Stimulated activated naive CD8-positive, alpha-beta T cell treated with anti-CD3 and anti-CD28 coated beads, Interleukin-15, Interleukin-2, amounts not matched to agents 100 U/mL and 50 U/mL, for 24 hours (primary cell): ENCODE results near the gene TMEM62.
A peak's percentile ranks its signal among the peaks of the same experiment; 100 is the strongest.
"Not testable (repeated sequence)": the region's sequence is repeated elsewhere in the genome, so short reads cannot be mapped to it uniquely, and the experiment has no call there.

Experiments used
- ATAC-seq: fragments of 150-1000 bp; cut with Tn5 transposase; one replicate; pipeline ENCODE4 v1.10.0; 2021
- DNase-seq: peaks from one replicate; pipeline ENCODE4 v3.0.0; 2021

Gene TMEM62

DNA sequence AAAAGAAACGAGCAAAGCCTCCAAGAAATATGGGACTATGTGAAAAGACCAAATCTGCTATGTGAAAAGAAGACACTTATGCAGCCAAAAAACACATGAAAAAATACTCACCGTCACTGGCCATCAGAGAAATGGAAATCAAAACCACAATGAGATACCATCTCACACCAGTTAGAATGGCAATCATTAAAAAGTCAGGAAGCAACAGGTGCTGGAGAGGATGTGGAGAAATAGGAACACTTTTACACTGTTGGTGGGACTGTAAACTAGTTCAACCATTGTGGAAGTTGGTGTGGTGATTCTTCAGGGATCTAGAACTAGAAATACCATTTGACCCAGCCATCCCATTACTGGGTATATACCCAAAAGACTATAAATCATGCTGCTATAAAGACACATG, 43.8 kb downstream of the TMEM62 start:
- not testable (repeated sequence) for DNase-seq

DNA sequence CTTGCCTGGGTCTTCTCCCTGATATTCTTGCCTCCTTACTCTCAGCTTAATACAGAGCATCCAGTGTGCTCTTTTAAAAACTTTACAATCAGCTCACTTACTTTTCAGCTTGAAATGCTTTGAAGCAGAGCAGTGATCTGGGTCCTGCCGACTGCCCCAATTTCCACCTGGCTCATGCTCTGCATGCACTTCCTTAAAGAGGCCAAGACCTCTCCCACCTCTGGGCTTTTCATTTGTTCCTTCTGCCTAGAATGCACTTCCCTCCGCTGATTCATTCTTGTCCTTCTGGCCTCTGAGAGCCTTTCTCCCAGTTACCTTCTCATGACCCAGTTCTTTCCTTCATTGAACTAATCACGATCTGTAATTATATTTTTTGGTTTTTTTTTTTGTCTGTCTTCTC, 49.9 kb downstream of the TMEM62 start:
- DNase-seq, result no peak
- ATAC-seq, result no peak

More for the DNA sequence above, 43.8 kb downstream of the TMEM62 start:
- ATAC-seq, result not testable (repeated sequence)

DNA sequence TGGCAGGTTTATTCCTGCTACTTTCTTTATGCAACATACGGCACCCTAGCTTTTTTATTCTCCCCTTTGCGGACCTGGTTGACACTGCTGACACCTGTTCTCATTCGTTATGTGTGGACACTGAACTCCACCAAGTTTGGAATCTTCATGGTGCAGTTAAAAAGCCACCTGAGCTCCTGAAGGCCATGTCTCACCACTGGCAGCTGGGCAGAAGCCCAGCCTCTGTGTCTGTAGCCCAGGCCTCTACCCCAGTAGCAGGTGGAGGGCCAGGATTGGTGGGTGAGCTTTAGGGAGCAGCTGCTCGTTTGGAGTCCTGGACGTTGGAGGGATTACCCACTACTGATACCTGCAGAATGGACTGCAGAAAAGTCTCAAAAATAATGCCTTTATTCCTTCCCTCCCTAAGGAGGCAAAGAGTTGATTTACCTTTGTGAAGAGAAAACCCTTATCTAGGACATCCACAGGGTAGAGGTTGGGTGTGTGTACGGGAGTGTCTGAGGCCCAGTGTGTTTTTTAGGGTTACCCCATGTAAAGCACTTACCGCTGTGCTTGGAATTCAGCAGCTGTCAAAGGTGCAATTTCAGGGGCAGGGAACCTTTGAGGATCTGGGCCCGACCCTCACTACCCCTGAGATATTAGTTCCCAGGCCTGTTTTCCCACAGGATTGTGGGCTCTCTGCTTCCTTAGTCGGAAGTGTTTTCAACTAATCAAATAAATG, 51.2 kb downstream of the TMEM62 start:
- ATAC-seq, result no peak
- DNase-seq, result no peak

DNA sequence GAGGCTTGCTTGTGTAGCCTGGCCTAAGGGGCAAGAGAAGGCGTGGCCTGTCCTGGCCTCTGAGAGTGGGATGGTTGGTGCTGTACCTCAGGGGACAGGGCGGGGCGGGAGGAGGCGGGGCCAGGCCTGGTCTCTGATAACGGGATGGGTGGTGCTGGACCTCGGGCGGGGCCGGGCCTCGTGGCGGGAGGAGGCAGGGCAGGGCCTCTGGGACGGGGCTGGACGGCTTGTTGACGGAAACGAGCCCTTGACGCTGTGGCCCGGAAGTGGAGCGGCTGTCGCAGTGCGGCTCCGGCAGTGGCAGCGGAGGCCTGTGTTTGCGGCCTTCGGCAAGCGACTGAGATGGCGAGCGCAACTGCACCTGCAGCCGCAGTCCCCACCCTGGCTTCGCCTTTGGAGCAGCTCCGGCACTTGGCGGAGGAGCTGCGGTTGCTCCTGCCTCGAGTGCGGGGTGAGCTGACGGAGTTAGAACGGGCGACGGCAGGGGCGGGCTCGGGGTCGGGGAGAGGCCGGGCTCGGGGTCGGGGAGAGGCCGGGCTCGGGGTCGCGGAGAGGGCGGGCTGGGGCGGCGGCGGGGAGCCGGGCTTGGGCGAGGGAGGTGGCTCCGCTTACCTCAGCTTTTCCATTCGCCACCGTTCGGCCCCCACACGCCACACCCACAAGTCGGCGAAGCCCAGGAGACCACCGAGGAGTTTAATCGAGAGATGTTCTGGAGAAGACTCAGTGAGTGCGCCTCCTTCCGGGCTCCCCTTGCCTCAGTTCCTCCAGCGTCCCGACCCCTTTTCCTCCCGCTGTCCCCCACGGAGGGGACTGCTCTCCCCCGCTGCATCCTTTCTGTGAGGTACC, 52.0 kb downstream of the TMEM62 start, which contains the start of gene CCNDBP1:
CCNDBP1 (plus strand) TSS at position 247 of the 846 bp plus-strand sequence; CDS start at position 343, 96 bp downstream.
- DNase-seq, result peak; percentile 95
- ATAC-seq, result peak; percentile 97

DNA sequence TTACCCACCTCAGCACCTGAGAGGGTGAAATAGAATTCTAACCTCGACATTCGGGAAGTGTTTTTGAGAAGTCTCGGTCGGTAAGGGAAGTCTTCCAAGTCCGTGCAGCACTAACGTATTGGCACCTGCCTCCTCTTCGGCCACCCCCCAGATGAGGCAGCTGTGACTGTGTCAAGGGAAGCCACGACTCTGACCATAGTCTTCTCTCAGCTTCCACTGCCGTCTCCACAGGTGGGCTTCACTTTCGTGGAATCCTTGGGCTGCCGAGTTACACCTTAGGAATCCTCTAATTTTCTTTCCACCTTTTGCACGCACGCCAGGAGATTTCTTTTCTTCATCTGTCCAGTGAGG, 52.6 kb downstream of the TMEM62 start:
- DNase-seq (no peak), ATAC-seq (peak; percentile 19)

DNA sequence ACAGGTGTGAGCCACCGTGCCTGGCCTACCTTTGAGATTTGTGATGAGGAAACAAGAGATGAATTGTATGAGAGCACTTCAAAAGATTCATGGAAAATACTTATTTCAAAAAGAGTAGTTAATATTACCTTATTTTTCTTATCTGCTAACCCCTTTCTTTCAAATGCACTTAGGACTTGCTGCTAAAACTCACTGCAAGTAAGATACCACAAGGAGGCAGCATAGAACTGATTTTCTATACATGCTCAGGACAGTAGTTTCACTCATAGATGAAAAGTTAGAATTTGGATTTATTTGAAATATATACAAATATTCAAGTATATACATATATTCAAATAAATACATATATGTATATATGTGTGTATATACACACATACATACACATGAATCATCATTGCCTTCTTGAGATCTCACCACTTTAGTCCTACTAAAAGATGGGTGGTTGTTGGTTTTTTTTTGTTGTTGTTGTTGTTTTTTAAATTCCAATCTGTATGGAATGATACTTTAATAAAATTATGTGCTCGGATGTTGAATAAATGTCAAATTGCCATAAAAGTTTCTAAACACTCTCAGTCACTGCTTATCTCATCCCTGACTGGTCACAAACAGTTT, 54.3 kb downstream of the TMEM62 start:
- ATAC-seq (no peak), DNase-seq (no peak)

DNA sequence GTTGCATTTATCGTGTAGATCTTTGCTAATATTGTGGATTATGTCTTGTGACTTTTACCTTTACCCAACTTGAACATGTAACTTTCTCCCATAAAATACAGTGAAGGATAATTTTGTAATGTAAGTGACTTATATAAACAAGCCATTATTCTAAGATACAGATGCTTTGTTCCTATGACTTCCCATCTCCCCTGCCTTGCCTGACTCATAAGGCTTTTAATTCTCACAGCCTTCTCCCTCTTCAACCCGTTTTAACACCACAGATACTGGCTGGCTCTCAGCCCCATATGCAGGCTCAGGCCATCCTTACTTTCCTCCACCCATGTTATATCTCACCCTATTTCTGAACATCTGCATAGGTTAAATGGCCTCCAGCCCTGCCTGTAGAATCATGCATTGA, 55.9 kb downstream of the TMEM62 start:
- DNase-seq (no peak), ATAC-seq (no peak)

DNA sequence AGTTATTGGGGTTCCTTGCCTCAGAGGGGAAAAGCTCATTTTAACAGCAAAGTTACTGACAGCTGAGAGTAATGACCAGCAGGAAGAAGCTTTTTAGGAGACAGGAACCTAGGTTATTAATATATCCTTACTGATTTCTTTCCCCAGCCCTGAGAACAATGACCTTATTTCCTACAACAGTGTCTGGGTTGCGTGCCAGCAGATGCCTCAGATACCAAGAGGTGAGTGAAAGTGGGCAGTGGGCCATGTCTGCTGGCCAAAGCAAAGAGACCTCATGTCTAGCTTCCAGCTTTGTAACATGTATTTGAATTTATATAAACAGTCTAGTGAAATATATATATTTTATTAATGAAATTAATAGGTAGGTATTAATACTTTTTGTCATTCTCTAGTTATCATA, 56.8 kb downstream of the TMEM62 start:
- ATAC-seq, result no peak
- DNase-seq, result no peak

DNA sequence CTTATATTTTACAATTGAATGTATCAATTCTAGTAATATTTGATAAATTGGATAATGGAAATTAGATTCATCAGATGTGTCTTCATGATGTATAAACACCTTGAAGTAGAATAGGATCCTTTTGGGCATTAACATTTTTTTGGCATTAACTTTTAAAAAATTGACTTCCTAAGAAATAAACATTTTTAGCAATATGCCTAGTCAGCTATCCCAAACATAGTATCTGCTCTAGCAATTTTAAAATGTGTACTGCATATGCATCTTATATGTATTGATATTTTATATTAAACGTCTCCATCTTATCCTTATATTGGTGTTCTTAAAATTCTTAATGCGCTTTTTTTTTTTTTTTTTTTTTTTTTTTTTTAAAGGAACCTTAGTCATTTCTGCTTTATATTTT, 60.3 kb downstream of the TMEM62 start:
- ATAC-seq (no peak), DNase-seq (no peak)

DNA sequence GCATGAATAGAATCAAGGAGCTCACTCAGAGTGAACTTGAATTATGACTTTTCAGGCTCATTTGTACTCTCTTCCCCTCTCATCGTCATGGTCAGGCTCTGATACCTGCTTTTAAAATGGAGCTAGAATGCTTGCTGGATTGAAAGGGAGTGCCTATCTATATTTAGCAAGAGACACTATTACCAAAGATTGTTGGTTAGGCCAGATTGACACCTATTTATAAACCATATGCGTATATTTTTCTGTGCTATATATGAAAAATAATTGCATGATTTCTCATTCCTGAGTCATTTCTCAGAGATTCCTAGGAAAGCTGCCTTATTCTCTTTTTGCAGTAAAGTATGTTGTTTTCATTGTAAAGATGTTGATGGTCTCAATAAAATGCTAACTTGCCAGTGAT, 61.4 kb downstream of the TMEM62 start:
- no peak for ATAC-seq
- no peak for DNase-seq

DNA sequence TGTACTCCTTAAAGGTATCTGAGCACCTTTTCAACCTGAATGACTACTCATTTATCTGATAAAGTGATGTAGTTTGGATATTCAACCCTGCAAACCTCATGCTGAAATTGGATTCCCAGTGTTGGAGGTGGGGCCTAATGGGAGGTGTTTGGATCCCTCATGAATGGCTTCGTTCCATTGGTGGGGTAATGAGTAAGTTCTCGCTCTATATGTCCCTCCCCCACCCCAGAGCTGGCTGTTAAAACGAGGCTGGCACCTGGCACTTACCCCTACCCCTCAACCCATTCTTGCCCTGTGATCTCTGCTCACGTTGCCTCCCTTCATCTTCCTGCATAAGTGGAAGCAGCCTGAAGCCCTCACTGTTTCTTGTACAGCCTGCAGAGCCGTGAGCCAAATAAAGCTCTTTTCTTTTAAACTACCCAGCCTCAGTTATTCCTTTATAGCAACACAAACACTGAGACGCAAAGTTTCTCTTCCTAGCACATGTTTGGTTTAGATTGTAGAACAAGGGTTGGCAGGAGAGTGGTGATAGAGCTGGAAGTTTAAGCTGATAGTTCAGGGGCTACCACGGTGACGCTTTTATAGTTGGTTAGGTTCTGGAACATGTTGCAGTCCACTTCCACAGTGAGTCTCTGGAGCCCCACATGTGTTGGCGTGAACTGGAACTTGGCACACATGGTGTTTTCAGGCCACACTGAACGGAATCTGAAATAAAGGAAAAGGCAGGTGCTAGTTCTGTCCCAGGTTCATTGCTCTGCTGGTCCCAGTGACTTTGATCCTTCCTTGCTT, 63.6 kb downstream of the TMEM62 start:
- no peak for DNase-seq
- no peak for ATAC-seq

DNA sequence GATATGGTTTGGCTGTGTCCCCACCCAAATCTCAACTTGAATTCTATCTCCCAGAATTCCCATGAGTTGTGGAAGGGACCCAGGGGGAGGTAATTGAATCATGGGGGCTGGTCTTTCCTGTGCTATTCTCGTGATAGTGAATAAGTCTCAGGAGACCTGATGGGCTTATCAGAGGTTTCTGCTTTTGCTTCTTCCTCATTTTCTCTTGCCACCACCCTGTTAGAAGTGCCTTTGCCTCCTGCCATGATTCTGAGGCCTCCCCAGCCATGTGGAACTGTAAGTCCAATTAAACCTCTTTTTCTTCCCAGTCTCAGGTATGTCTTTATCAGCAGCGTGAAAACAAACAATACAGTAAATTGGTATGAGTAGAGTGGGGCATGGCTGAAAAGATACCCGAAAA, 64.4 kb downstream of the TMEM62 start:
- DNase-seq, ATAC-seq: not testable (repeated sequence)

DNA sequence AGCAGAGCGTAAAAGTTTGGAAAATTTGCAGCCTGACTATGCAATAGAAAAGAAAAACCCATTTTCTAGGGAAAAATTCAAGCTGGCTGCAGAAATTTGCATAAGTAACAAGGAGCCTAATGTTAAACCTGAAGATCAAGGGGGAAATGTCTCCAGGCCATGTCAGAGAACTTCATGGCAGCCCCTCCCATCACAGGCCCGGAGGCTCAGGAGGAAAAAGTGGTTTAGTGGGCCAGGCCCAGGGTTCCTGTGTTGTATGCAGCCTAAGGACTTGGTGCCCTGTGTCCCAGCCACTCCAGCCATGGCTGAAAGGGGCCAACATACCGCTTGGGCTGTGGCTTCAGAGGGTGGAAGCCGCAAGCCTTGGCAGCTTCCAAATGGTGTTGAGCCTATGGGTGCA, 65.2 kb downstream of the TMEM62 start:
- ATAC-seq, DNase-seq: not testable (repeated sequence)

DNA sequence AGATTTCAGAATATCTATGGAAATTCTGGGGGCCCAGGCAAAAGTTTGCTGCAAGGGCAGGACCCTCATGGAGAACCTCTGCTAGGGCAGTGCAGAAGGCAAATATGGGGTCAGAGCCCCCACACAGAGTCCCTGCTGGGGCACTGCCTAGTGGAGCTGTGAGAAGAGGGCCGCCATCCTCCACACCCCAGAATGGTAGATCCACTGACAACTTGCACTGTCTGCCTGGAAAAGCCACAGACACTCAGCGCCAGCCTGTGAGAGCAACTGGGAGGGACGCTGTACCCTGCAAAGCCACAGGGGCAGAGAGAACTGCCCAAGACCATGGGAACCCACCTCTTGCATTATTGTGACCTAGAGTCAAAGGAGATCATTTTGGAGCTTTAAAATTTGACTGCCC, 65.6 kb downstream of the TMEM62 start:
- ATAC-seq (no peak), DNase-seq (no peak)

DNA sequence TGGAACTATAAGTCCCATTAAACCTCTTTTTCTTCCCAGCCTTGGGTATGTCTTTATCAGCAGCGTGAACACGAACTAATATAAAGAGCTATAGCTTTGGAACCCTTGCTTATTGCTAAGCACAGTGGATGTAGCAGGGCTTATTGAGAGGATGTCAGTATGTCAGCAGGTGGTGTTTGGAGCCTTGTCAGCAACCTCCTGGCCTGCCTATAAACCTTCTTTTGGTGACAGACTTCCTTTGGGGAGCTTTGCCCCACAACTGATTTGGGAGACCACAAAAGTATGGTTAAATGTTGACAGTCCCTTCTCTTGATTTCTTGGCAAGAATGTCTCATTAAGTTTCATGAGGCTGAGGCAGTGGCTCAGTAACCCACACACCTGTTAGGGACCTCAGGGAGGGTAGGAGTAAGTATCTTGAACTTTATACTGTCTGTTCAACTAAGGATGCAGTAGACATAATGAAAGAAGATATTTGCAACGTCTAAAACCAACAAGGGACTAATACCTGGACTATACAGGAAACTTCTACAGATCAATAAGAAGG, 66.6 kb downstream of the TMEM62 start:
- DNase-seq (no peak), ATAC-seq (peak; percentile 50)

DNA sequence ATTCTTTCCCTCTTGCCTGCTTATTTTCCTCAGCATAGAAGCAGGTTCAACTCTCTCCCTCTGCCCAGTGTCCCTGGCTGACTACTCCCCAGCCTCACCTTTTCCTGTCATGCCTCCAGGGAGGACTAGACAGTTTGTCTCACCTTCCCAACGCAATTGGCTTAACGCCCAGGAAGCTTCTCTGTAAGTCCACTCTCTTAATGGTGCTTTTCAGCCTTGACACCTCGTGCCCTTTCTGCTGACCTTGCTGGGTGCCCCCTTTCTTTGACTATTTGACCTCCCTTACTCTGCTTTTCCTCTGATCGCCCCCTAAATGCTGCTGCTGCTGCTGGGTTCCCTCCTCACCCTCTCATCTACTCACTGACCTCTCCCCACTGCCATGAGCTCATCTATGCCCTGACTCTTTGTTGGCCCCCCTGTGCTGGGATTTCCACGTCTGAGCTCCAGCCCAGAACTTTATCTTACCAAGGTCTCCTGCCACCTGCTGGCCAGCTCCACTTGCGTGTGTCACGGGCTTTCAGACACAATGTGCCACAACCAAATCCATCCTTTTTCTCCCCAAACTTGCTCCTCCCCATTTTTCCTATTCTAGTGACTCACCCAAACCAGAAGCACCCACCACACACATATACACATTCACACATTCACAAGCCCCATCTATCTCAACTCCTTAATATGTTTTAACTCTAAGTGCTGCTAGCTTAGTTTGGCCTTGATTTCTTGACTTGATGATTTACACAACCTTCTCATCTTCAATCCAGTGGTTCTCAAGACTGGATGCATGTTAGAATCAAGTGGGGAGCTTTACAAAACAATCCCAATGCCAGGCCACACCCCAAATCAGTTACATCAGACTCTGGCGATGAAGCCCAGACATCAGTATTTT, 70.9 kb downstream of the TMEM62 start:
- ATAC-seq (peak; percentile 73), DNase-seq (peak; percentile 67)

DNA sequence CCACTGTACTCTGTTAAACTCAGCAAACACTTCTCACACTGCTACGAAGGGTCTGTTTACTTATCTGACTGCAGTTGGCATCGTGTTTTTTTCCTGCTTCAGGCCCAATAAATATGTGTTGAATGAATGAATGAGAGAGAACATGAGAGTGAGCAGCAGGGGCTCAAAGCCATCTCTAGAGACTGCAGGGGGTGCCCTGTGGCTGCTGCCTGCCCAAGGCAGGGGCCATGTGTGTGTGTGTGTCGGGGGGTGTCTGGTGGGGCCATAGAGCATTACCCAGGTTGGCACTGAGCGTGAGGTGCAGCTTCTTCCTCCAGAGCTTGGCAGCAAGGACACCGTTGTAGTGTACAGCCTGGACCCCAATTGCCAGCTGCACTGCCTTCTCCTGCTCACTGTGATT, 72.7 kb downstream of the TMEM62 start:
- no peak for DNase-seq
- ATAC-seq, result no peak

DNA sequence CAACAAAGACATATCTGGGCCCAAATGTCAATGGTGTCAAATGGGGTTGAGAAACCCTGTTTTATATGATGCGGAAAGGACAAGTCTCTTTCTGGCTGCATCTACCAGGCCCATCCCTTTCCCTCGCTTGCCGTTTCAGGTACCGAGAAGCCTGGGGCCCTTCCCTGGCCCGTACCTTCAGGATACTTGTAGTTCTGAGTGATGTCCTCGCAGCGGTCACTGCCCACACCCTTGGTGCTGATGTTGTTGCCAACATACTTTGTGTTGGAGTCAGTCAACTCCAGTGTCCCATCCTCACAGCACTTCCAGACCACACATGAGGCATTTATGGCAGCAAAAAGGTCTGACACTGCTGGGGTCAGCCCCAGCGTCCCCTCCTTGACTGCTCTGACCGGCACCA, 73.6 kb downstream of the TMEM62 start:
- ATAC-seq, result no peak
- no peak for DNase-seq

DNA sequence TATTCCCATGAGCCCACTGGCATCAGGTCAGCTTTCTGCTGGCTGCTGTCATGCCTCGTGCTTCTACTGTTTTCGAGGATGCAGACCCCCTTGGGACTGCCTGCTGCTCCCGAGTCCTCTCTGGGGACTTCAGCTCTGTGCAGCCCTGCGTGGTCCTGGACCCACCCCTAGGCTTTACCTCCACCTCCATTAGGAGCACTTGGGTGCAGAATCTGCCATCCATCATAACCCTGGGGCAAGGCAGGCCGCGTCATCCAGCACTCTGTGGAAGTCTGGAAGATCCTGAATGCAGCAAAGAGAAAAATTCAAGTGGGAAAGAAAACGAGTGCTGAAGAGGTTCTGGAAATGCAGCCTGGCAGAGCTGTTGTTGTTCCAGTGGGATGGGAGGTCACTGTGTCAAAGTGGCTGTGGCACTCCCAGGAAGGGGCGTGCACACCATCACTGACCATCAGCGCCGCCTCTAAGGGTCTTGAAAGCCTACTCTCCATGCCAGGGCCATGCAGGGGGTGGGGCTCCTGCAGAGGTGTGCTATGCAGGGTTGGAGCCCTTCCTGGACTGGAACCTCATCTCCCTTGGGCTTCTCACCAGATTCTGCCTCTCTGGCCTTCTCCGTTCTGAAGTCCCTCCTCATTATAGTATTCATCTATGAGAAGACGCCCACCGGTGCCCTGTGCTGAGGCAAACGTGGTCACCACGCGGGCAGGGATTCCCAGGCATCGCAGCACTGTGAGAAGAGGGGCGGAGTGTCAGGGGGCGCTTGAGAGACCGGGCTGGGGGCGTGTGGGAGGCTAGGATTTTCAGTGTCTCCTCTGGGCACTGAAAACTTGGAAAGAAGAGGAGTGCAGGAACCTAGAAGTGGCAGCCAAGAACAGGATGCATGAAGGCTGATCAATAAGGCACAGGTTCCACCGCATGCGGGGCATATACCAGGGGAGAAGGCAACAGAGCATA, 74.9 kb downstream of the TMEM62 start:
- DNase-seq, result no peak

More for the DNA sequence above, 74.9 kb downstream of the TMEM62 start:
- ATAC-seq, result no peak
